SU-DHL-6 (cell line): ENCODE measurements around the gene GRM8.

Experiments used
- CTCF ChIP-seq: fragments of 200-600 bp; sonication (generic); IDR thresholded peaks from one replicate; pipeline ENCODE4 v1.5.1; 2017; ENCODE audit warnings: antibody characterized with exemption, mild to moderate bottlenecking, low read length, moderate library complexity; ENCODE audit not compliant: insufficient read depth, poor library complexity, severe bottlenecking
- EZH2phosphoT487 ChIP-seq: fragments of 200-600 bp; sonication (generic), shearing (Covaris generic); conservative IDR thresholded peaks from 2 replicates; pipeline ENCODE4 v1.6.1; 2018; ENCODE audit warnings: mild to moderate bottlenecking, antibody characterized with exemption, low read length, moderate library complexity, mixed read lengths

GRCh38 chr7:126667742-126668366 is 584.9 kb downstream of the GRM8 start:
- TF ChIP-seq CTCF (no peak), EZH2phosphoT487 (no peak)
